ENCODE data around the gene LRRC46.
A peak's percentile ranks its signal among the peaks of the same experiment; 100 is the strongest.

The LRRC46 gene, protein sequence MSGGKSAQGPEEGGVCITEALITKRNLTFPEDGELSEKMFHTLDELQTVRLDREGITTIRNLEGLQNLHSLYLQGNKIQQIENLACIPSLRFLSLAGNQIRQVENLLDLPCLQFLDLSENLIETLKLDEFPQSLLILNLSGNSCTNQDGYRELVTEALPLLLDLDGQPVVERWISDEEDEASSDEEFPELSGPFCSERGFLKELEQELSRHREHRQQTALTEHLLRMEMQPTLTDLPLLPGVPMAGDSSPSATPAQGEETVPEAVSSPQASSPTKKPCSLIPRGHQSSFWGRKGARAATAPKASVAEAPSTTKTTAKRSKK

DNA sequence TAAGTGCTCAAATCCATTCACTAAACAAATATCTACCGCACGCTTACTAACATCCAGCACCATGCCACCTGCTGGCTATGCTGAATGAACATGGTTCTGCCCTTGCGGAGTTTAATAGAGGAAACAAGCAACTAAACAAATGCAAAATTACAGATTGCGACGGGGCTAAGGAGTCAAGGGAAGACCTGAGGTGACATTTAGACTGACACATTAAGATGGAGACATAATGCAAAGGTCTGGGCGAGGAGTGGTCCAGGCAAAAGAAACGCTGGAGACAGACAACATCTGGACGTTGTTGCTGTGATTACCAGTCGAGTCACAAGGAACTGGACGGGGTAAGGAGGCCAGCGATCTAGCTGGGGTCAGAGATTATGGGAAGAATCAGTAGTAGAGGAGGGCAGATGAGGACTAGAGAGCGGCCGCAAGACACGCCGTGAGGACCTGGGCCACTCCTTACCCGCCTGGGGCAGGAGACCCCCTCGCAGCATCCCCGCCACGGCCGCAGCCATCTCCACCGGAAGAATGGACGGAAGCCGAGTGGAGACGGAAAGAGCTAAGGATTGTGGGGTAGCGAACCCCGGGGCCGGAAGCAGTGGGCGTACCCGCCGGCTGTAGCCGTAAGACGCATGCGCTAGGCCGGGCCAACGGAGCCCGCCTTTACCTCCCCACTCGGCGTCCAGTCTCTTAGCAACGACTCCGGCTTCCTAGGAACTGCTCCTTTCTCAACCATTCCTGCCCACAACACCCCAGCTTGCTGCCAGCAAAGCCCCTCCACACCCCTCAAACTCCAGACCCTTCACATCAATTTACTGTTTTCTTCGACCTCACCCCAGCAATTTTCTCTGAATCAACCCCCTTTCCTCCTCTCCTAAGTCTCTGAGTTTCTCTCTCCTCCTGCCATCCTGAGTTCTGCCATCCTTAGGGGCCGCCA, at the start of gene LRRC46, which contains the start of gene MRPL10:
Gene LRRC46 (plus strand): TSS at position 668 of the 931 bp plus-strand sequence. CDS start 320 bp downstream, outside the sequence.
Gene MRPL10 (minus strand): TSS at position 539 of the 931 bp plus-strand sequence. CDS start 30 bp downstream, at position 509.
- DNase-seq (ENCODE audit: extremely low spot score, insufficient read length, low read depth), result peak; percentile 98
- FAIRE-seq, result peak; percentile 94

DNA sequence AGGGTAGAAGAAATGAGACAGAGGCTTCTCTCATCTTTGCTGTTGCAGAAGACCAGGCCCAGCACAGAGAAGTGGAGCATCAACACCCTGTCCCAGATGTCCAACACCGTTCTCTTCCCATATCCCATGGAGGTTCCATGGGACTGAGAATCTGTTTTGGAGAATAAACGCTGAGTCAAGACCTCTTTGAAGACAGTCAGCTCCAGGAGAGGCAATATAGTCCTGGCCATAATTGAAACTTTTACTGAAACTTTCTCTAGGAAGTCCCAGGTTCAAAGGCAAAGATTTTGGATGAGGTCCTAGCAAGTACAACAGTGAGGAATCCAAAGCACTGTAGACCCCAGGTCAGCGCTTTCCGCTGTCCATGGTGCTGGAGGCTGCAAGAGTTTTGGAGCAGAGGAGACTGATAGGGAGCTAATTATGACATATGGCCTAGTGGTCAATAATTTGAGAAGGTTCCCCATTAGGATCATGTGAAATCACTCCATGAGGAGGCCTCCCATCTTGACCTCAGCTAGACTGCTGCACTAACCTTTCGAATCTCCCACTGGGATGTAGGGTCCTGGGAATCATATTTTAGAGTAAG, 45.8 kb upstream of the LRRC46 start:
- FAIRE-seq (no peak), DNase-seq (ENCODE audit: extremely low spot score, insufficient read length, low read depth) (no peak)

DNA sequence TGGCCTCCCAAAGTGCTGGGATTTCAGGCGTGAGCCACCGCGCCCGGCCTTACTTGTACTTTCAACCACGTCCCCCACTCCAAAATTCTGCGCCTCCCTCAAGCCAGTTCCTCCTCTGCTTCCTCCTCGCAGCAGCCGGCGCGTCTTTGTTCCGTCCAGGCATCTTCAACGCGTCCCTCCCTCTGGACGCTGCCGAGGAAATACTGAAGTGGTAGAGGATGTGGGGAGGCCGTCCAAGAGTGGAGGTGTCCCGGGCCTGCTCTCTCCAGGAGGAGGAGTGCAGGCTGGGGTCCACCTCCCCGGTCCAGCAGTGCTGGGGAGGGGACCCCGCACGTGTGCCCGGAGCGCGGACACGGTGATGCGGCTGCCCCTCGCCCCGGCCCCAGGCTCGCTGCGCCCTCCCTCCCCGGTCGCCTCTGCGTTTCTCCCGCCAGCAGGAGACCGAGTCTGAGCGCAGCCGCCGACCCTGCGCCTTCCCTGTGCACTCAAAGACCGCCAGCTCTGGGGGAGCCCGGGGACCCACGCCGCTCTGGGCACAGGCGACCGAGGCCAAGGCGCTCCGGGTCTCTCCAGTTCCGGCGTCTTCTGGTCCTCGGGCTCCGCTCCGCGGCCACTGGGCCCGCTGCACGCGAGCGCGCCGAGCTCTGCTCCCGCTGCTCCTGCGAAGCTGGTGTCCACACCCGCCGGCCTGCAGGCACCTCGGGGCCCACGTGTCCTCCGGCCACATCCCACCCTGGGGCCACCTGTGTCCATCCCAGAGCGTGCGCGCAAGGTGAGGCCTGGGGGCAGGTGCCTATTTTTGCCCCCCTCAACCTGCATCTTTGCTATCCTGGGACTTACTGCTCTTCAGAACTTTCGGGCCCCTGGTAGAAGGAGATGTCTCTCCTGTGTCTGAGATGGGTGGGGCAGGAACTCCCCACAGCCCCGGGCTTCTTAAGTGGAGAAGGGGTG, 41.6 kb upstream of the LRRC46 start:
- FAIRE-seq (no peak), DNase-seq (ENCODE audit: extremely low spot score, insufficient read length, low read depth) (peak; percentile 46)

DNA sequence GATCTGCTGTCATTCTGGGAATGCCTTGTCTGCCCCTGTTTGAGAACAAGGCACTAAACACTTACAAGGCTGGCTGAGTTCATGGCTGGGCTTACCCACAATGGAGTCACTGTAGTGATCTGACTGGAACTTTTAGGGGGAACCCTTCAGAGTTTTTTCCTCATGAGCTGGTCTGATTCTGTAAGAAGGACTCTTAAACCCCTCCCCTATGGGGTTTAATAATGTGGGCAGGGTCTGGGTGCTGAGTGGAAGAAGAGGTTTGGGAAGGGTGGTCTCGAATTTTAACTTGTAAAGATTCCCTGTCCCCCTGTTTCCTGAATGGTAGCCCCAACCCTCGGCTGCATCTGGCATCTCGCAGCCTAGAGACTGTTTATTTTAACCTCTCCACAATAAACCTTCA, 40.4 kb upstream of the LRRC46 start:
- FAIRE-seq (no peak), DNase-seq (ENCODE audit: extremely low spot score, insufficient read length, low read depth) (no peak)

DNA sequence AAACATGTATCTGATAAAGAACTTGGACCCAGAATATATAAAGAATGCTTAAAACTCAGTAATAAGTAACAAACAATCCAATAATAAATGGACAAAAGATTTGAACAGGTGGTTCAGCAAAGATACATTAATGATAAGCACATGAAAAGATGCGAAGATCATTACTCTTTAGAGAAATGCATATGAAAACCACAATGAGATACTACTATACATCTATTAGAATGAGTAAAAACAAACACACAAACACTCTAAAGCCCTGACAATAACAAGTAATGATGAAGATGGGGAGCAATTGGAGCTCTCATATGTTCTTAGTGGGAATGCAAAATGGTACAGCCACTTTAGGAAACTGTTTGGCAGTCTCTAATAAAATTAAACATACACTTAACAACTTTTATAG, 39.0 kb upstream of the LRRC46 start:
- FAIRE-seq (no peak), DNase-seq (ENCODE audit: extremely low spot score, insufficient read length, low read depth) (no peak)

DNA sequence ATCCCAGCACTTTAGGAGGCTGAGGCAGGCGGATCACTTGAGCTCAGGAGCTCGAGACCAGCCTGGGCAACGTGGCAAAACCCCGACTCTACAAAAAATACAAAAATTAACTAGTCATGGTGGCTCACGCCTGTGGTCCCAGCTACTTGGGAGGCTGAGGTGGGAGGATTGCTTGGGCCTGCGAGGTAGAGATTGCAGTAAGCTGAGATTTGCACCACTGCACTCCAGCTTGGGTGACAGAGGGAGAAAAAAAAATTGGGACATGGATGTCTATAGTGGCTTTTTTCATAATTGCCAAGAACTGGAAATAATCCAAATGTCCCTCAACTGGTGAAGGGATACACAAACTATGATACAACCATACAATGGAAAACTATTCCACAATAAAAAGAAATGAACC, 38.5 kb upstream of the LRRC46 start:
- DNase-seq (ENCODE audit: extremely low spot score, insufficient read length, low read depth), result no peak
- no peak for FAIRE-seq

DNA sequence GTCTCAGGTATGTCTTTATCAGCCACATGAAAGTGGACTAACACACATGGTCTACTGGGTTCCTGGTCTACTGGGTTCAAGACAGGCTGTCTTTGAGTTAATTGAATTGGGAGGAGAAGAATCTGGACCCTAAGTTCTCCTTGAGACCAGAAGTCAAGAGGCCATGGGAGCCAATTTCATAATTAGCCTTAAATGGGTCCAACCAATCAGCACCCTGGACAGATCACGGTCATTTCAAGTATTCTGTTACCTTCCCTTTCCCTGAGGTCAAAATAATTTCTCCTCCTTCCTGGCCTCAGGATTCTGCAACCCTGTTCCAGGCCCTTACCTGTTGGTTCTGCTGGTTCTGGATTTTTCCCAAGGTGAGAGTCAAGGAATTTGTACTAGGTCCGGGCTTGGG, 33.7 kb upstream of the LRRC46 start:
- no peak for FAIRE-seq
- DNase-seq (ENCODE audit: extremely low spot score, insufficient read length, low read depth), result no peak

DNA sequence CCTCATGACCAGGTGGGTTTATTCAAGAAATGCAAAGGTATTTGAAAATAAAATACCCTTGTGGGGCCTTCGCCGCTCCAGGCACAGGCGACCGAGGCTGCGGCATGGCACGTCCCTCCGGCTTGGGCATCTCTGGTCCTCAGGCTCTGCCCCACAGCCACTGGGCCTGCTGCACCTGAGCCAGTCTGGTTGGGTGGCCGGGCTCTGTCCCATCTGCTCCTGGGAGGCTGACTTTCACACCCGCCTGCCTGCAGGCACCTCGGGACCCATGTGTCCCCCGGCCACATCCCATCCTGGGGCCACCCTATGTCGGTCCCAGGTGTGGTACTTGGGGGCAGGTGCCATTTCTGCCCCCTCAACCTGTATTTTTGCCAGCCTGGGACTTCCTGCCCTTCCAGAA, 30.8 kb upstream of the LRRC46 start:
- FAIRE-seq (no peak), DNase-seq (ENCODE audit: extremely low spot score, insufficient read length, low read depth) (no peak)

DNA sequence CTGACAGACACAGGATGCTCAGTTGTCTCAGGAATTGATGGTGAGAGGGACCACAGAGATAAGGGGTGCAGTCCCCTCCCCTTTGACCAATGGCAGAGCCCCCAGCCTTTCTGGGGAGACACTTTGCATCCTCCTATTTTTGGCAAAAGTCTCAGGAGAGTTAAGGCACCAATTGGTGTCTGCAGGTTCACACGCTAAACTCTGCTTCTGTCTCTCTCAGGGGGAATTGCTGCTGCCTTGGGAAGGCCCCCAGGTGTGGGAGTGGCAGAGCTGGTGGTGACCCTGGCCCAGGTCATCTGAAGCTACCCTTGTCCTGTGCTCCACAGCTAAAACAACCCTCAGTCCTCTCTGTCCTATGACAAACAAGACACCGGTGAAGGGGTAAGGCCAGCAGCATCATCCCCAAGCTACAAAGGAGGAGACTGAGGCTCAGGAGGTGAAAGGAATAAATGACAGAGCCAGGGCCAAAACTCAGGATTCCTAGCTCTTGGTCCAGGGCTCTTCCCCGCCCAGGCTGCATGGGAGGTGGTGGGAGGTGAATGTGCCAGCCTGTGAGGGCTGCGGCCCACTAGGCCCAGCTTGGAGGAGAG, 30.2 kb upstream of the LRRC46 start:
- no peak for FAIRE-seq

DNA sequence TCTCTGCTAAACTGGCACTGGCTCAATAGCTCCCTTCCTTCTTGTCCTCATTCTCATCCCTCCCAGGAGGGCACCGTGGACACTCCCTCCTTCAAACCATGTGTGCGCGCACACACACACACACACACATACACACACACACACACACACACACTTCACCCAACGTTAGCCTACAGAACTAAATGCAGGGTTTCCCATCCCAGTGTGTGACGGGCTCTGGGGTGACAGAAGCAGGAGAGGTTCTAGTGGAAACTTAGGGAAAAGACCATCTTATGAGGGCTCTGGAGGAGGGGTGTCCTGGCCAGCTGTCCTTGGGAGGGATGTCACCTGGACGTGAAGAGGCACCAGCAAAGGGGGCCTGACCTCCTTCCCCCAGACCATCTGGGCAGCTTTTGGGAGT, 29.6 kb upstream of the LRRC46 start:
- DNase-seq (ENCODE audit: extremely low spot score, insufficient read length, low read depth), result no peak
- FAIRE-seq, result no peak

More for the DNA sequence above, 30.2 kb upstream of the LRRC46 start:
- DNase-seq (ENCODE audit: extremely low spot score, insufficient read length, low read depth), result no peak

DNA sequence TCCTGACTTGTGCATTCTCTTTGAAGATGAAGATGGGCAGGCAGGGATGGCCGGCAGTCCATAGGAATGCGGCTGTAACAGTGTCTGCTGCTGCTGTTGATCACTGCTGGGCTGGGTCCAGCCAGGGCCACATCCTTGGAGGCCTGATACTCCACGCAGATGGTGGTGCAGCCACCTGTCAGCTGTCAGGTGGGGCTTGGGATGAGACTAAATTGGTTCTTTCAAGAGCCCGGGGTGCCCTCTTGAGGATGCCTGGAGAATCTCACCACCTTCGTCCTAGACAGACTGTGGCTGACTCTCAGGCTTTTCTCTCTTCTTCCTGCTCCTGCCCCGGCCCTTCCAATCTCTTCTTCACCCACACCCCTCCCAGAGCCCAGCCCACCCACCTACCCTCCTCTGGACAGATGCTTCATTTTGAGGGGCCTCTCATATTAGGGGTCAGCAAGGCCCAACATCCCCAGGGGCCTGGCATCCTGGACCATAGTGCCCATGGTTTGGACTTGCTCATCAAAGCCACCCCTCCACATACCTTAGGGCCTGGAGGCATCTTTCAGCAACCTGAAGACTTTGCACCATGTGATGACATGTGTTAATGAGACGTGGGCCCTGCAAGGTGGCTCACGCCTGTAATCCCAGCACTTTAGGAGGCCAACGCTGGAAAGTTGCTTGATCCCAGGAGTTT, 29.0 kb upstream of the LRRC46 start:
- peak; percentile 67 for DNase-seq (ENCODE audit: extremely low spot score, insufficient read length, low read depth)
- FAIRE-seq, result peak; percentile 91

DNA sequence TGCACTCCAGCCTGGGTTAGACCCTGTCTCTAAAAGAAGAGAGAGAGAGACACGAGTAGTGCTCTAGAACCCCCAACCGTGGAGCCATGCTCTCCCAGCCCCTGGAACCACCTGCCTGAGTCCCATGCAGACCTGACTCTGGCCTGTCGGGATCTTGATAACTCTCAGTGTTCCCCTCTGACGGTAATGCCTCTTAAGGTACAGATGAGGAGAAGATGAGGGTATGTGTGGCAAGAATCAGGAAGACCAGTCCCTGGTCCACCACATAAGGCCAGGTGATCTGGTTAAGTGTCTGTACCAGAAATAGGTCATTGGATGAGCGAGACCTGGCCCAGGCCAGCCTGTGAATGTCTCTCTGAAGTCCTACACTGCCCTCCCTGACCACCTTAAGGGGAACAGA, 28.3 kb upstream of the LRRC46 start:
- DNase-seq (ENCODE audit: extremely low spot score, insufficient read length, low read depth) (no peak), FAIRE-seq (no peak)

DNA sequence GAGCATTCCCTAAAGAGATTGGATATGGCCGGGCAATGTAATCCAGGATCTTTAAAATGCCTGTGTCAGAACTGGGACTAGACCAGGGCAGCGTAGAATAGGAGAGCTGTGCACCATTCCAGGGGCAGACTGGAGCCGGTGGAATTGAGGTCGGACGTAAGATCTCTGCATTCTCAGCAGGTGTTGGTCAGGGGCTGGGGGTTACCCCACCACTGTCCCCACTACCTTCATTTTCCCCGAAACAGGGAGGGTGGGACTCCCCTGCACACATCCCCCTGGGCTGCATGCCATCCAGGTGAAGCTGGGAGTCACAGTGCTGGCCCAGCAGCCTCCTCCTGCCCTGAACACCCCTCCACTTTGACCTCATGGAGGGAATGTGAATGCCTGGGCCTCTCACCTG, 27.7 kb upstream of the LRRC46 start:
- DNase-seq (ENCODE audit: extremely low spot score, insufficient read length, low read depth) (no peak), FAIRE-seq (no peak)

DNA sequence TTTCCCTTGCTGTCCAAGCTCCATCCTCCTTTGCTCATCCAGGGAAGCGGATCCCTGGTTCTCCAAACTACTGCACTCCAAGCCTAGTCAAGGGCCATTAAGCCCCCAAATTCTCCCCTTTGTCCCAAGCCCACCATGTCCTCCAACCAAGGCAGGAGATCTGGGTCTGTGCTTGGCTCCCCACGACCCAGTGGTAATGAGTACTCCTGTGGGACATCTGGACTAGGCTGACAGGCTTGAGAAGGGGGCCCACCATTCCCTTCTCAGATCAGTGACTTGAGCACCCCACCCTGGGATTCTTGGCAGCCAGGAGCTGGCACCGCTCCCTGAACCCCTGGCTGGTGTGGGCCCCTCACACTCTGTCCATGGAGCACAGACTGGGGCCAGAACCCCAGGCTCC, 27.0 kb upstream of the LRRC46 start:
- no peak for FAIRE-seq
- no peak for DNase-seq (ENCODE audit: extremely low spot score, insufficient read length, low read depth)

DNA sequence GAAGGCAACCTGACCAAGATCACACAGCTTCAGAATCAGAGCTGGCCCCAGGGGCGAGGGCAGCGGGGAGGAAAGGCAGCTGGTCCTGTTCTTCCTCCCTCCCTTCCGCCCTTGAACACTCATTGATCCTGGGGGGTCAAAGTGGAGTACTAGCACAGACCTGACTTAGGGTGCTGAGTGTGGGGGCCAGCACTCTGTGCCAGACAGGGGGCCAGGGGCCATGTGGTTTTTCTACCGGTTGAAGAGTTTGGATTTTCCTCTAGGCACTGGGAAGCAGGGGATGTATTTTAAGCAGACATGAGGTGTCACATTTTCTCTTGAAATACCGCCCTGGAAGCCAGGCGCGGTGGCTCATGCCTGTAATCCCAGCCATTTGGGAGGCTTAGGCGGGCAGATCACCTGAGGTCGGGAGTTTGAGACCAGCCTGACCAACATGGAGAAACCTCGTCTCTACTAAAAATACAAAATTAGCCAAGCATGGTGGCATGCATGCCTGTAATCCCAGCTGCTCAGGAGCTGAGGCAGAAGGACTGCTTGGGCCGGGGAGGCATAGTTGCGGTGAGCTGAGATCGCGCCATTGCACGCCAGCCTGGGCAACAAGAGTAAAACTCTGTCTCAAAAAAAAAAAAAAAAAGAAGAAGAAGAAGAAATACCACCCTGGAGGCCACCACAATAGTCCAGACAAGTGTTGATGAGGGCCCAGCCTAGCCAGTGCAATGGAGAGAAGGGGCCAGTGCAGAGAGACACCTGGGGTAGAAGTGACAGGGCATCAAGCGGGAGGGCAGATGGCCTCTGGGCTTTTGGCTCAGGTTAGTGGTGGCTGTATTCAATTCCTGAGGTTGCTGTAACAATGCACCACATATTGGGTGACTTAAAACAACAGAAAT, 25.2 kb upstream of the LRRC46 start:
- DNase-seq (ENCODE audit: extremely low spot score, insufficient read length, low read depth) (no peak), FAIRE-seq (no peak)

DNA sequence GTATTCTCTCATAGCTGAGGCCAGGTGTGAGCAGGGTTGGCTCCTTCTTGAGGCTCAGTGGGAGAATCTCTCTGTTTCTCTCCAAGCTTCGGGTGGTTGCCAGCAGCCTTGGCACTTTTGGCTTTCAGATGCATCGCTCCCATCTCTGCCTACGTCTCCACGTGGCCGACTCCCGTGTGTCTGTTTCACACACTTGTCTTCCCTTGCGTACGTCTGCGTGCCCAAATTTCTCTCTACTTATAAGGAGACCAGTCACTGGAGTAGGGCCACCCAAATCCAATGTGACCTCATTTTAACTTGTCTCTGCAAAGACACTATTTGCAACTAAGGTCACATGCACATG, 24.6 kb upstream of the LRRC46 start:
- DNase-seq (ENCODE audit: extremely low spot score, insufficient read length, low read depth) (no peak), FAIRE-seq (no peak)

DNA sequence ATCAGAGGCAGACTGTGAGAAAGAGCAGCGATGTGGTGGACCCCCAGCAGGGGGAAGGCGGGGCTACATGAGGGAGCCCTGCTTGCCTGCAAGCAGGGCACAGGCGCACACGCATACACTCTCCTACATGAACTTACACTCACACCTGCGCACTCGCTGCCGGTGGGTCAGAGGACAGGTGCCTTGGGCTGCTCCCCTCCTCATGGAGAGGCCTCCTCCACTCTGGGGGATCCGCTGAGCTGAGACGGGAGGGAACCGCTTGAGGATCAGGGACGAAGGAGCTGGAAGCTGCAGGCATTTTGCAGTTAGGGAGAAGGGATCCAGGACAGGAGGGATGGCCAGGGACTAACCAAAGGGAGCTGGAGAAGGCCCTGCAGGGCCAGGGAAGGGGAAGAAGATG, 24.0 kb upstream of the LRRC46 start:
- no peak for FAIRE-seq
- no peak for DNase-seq (ENCODE audit: extremely low spot score, insufficient read length, low read depth)
